NT2/D1 (cell line): ENCODE results near the gene LPP.

Source experiments
- SUZ12 ChIP-seq: IDR thresholded peaks from 2 replicates; pipeline ENCODE4 v1.6.1; 2011; ENCODE audit not compliant: insufficient read length, insufficient read depth; ENCODE audit errors: extremely low read depth
- YY1 ChIP-seq: IDR thresholded peaks from 2 replicates; pipeline ENCODE4 v1.6.1; 2011; ENCODE audit not compliant: insufficient read length, insufficient read depth
- ZNF274 ChIP-seq: IDR thresholded peaks from 2 replicates; pipeline ENCODE4 v1.6.1; 2011; ENCODE audit warnings: mild to moderate bottlenecking, low read depth, low read length

DNA sequence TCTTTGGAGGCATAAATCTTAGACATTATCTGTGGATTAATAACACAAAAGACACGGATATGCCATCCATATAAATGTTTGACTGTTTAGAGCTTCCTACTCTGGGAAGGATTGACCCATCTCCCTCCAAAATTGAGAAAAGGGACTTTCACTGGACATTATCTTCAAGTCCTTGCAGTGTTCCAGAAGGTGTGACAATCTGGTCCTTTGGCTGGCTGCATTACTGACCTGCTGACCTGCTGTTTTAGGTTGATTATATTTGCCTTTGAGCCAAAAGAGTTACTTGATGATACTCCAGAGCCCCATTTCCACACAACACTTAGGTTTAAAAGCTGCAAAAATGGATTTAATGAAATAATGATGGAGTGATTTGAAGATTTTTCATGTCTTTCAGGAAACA lies 504.6 kb downstream of the LPP start:
- TF ChIP-seq YY1: no peak
- TF ChIP-seq ZNF274: no peak
- TF ChIP-seq SUZ12: no peak
